ENCODE measurements around the gene CIC.

Gene CIC

GRCh38 chr19:42325308-42325895 is 56.4 kb downstream of the CIC start, which contains the start of gene MEGF8:
MEGF8 (plus strand) TSS chr19:42325635; CDS start chr19:42326244, 609 bp downstream.
- TF ChIP-seq CTCF (IDR thresholded peaks at IDR 0.05), result no peak; the same call in 1 of the 2 replicates

- TF ChIP-seq CTCF (IDR thresholded peaks at IDR 0.05), result no peak
Measured at GRCh38 chr19:42325896-42326771, 57.1 kb downstream of the CIC start.

GRCh38 chr19:42326969-42327368 is 57.9 kb downstream of the CIC start:
- TF ChIP-seq CTCF (IDR thresholded peaks at IDR 0.05), result no peak

- TF ChIP-seq CTCF (IDR thresholded peaks at IDR 0.05), result no peak
Measured at GRCh38 chr19:42327381-42327780, 58.3 kb downstream of the CIC start.

- no peak for TF ChIP-seq CTCF (IDR thresholded peaks at IDR 0.05)
Measured at GRCh38 chr19:42328106-42328505, 59.1 kb downstream of the CIC start.

- TF ChIP-seq CTCF (IDR thresholded peaks at IDR 0.05), result no peak
Measured at GRCh38 chr19:42328854-42329253, 59.8 kb downstream of the CIC start.

- no peak for TF ChIP-seq CTCF (IDR thresholded peaks at IDR 0.05)
Measured at GRCh38 chr19:42330241-42330711, 61.2 kb downstream of the CIC start.

All from LNCAP (cell line).